Measurements from ENCODE around the gene NAB1. TPM values are rescaled to one million over a fixed set of nuclear protein-coding genes. Genes with fewer than 3 reads are reported as not detected.

NAB1 gene
- total RNA-seq, 1 donor from 2014 or later, result 71.5 TPM

DNA sequence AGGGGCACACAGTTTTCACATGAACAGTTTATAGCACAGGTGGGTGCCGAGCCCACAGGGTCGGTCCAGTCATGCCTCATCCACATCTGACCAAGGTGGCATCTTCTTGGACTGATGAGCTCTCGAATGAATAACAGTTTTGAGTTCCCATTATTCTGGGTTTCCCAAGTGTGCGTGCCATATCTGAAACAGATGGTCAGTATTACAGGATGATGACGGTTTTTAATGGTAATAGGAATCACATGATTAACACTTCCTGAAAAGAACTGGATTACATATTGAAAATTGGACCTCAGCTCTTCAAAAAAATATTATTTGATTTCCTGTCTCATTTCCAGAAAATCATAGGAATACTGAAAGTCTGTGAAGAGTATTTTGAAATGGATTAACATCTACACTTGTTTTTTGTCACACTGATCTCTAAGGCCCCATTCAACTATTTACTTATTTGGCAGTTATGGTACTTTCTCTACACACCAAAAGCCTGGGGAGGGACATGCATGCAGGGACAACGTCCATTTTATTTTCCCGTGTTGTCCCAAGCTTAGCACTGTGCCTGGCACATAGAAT lies 22.2 kb upstream of the NAB1 start:
- Histone ChIP-seq H4K20me1 (ENCODE audit: low read depth) (no peaks in the 10 kb centered on the region), H3K27me3 (peaks cover 13% of the 10 kb centered on the region), H3K4me2 (no peak overlapping the region), H3K27ac (no peak overlapping the region), H3K9me3 (ENCODE audit: low read depth) (no peaks in the 10 kb centered on the region), H3K36me3 (no peaks in the 10 kb centered on the region), H3K79me2 (ENCODE audit: low read depth) (no peaks in the 10 kb centered on the region), H3K4me3 (no peak overlapping the region), H2AFZ (replicated peaks) (no peak overlapping the region), H3F3A (ENCODE audit: low read depth) (no peaks in the 10 kb centered on the region), H3K9ac (no peak overlapping the region), H3K4me1 (no peaks in the 10 kb centered on the region)
- no peaks in the 10 kb centered on the region for H3K36me3 Mint-ChIP-seq
- H3K27me3 Mint-ChIP-seq (ENCODE audit: insufficient read depth, low read depth), result no peaks in the 10 kb centered on the region
- no peaks in the 10 kb centered on the region for H3K9me3 Mint-ChIP-seq
- TF ChIP-seq EZH2 (IDR thresholded peaks at IDR 0.05) (no peak), EZH2phosphoT487 (IDR thresholded peaks at IDR 0.05) (no peak)
- TF ChIP-seq, protein P1, sequence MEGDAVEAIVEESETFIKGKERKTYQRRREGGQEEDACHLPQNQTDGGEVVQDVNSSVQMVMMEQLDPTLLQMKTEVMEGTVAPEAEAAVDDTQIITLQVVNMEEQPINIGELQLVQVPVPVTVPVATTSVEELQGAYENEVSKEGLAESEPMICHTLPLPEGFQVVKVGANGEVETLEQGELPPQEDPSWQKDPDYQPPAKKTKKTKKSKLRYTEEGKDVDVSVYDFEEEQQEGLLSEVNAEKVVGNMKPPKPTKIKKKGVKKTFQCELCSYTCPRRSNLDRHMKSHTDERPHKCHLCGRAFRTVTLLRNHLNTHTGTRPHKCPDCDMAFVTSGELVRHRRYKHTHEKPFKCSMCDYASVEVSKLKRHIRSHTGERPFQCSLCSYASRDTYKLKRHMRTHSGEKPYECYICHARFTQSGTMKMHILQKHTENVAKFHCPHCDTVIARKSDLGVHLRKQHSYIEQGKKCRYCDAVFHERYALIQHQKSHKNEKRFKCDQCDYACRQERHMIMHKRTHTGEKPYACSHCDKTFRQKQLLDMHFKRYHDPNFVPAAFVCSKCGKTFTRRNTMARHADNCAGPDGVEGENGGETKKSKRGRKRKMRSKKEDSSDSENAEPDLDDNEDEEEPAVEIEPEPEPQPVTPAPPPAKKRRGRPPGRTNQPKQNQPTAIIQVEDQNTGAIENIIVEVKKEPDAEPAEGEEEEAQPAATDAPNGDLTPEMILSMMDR (IDR thresholded peaks at IDR 0.05), result no peak
- H3K27ac Mint-ChIP-seq, result no peak overlapping the region
- H3K4me3 Mint-ChIP-seq, result no peak overlapping the region
- no peak for DNase-seq (ENCODE audit: low spot score)
- H3K4me1 Mint-ChIP-seq, result no peaks in the 10 kb centered on the region

- Histone ChIP-seq H4K20me1 (ENCODE audit: low read depth) (no peaks in the 10 kb centered on the region), H3K79me2 (ENCODE audit: low read depth) (no peaks in the 10 kb centered on the region), H2AFZ (replicated peaks) (peak overlapping the region; percentile 72), H3F3A (ENCODE audit: low read depth) (no peaks in the 10 kb centered on the region), H3K4me1 (no peaks in the 10 kb centered on the region), H3K9me3 (ENCODE audit: low read depth) (no peaks in the 10 kb centered on the region), H3K4me2 (peak overlapping the region; percentile 17), H3K9ac (no peak overlapping the region), H3K36me3 (no peaks in the 10 kb centered on the region), H3K27ac (no peak overlapping the region), H3K27me3 (peaks cover 13% of the 10 kb centered on the region), H3K4me3 (no peak overlapping the region)
- TF ChIP-seq, protein P1 (IDR thresholded peaks at IDR 0.05), result no peak
- TF ChIP-seq EZH2 (IDR thresholded peaks at IDR 0.05) (no peak), EZH2phosphoT487 (IDR thresholded peaks at IDR 0.05) (no peak)
- Mint-ChIP-seq H3K27ac (no peak overlapping the region), H3K4me1 (no peaks in the 10 kb centered on the region), H3K27me3 (ENCODE audit: insufficient read depth, low read depth) (peaks cover 2% of the 10 kb centered on the region), H3K4me3 (peak overlapping the region; percentile 60), H3K36me3 (no peaks in the 10 kb centered on the region), H3K9me3 (no peaks in the 10 kb centered on the region)
- DNase-seq (ENCODE audit: low spot score), result peak; percentile 46
These were observed 21.2 kb upstream of the NAB1 start for GRCh38 chr2:190627448-190628412.

DNA sequence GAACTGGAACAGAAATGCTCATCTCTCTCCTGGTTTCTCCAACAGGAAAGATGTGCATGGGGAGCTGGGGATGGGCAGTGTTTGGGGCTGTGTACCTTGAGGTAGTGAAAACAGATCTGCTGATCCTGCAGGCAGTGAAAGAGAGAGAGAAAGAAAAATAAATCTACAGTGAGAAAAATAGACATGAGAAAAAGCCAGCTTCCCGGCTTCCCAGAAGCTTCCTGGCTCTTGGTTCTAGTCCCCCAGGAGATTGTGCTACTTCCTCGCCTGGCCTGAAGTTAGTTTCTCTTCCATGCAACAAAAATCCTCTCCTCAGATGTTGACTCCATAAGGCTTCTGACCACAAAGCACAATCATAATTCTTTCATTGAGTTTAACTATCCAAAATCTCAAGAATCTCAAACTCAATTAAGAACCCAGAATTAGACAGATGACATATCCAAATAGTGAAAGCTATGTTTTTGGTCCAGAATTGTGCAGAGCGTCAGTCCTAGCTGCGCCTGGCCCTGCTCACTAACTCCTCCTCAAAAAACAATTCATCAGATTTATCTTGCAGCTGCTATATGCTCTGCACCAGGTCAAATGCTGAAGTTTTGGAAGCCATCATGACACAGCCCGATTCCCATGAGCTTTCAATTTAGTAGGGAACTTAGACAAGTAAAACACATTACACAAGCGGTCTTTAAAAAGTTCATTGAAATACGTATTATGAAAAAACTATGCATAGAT lies 20.1 kb upstream of the NAB1 start:
- Histone ChIP-seq H2AFZ (replicated peaks) (peak overlapping the region; percentile 72), H3K27ac (no peak overlapping the region), H3K9ac (no peak overlapping the region), H3K4me2 (no peak overlapping the region), H3K27me3 (peaks cover 13% of the 10 kb centered on the region), H3K4me3 (no peak overlapping the region), H3F3A (ENCODE audit: low read depth) (no peaks in the 10 kb centered on the region), H4K20me1 (ENCODE audit: low read depth) (no peaks in the 10 kb centered on the region), H3K9me3 (ENCODE audit: low read depth) (no peaks in the 10 kb centered on the region), H3K4me1 (no peaks in the 10 kb centered on the region), H3K36me3 (no peaks in the 10 kb centered on the region), H3K79me2 (ENCODE audit: low read depth) (no peaks in the 10 kb centered on the region)
- no peaks in the 10 kb centered on the region for H3K4me1 Mint-ChIP-seq
- no peak overlapping the region for H3K27ac Mint-ChIP-seq
- no peaks in the 10 kb centered on the region for H3K9me3 Mint-ChIP-seq
- H3K27me3 Mint-ChIP-seq (ENCODE audit: insufficient read depth, low read depth), result peaks cover 2% of the 10 kb centered on the region
- DNase-seq (ENCODE audit: low spot score), result no peak
- no peaks in the 10 kb centered on the region for H3K36me3 Mint-ChIP-seq
- TF ChIP-seq, protein P1 (IDR thresholded peaks at IDR 0.05), result no peak
- TF ChIP-seq EZH2phosphoT487 (IDR thresholded peaks at IDR 0.05), result no peak
- no peak for TF ChIP-seq EZH2 (IDR thresholded peaks at IDR 0.05)
- no peak overlapping the region for H3K4me3 Mint-ChIP-seq
